CD14-positive monocyte (primary cell): ENCODE data around the gene CENPV. TPM values are rescaled to one million over a fixed set of nuclear protein-coding genes. Genes with fewer than 3 reads are reported as not detected.

Experiments
- DNase-seq, 3 donors: peaks; one replicate each; pipeline ENCODE4 v3.0.0-alpha.2; 2011 to 2022
- H2AFZ ChIP-seq: 2 replicates; pipeline ENCODE4 v1.6.0; 2012; ENCODE audit warnings: mild to moderate bottlenecking, low read depth, low read length, inconsistent platforms; ENCODE audit not compliant: insufficient read depth, poor library complexity, severe bottlenecking
- H3K27ac ChIP-seq, 2 donors: 1 replicate in 1 of 2; 2 replicates in 1 of 2; pipeline ENCODE4 v1.5.1; 2012 to 2013; ENCODE audit warnings: low read length in 2 of 2, control low read depth in 1 of 2, inconsistent platforms in 1 of 2, low read depth in 1 of 2, mild to moderate bottlenecking in 1 of 2
- H3K27me3 ChIP-seq, 2 donors: one replicate each; pipeline versions ENCODE4 v1.6.0 to v1.6.1; 2011 to 2013; ENCODE audit warnings: low read length in 2 of 2; ENCODE audit not compliant: control insufficient read depth in 2 of 2, insufficient read depth in 2 of 2
- H3K36me3 ChIP-seq, 2 donors: replicated peaks in 1 of 2; 1 replicate in 1 of 2; 2 replicates in 1 of 2; pipeline versions ENCODE4 v1.5.1 to v1.6.1; 2012 to 2013; ENCODE audit warnings: low read length in 2 of 2, control low read depth in 1 of 2, inconsistent platforms in 1 of 2, mild to moderate bottlenecking in 1 of 2; ENCODE audit not compliant: insufficient read depth in 2 of 2, control insufficient read depth in 1 of 2
- H3K4me1 ChIP-seq, 2 donors: 1 replicate in 1 of 2; 2 replicates in 1 of 2; pipeline versions ENCODE4 v1.5.1 to v1.6.1; 2012 to 2013; ENCODE audit warnings: low read length in 2 of 2, control low read depth in 1 of 2, inconsistent platforms in 1 of 2, mild to moderate bottlenecking in 1 of 2, moderate library complexity in 1 of 2; ENCODE audit not compliant: insufficient read depth in 2 of 2, control insufficient read depth in 1 of 2
- H3K4me2 ChIP-seq: replicated peaks from 2 replicates; pipeline ENCODE3; 2012; ENCODE audit warnings: low read length, moderate library complexity, mild to moderate bottlenecking; ENCODE audit not compliant: poor library complexity, severe bottlenecking; ENCODE audit errors: extremely low read depth
- H3K4me3 ChIP-seq, 3 experiments: fragments of 200-600 bp in 1 of 3; sonication (generic) in 1 of 3; replicated peaks in 1 of 3; 1 replicate in 2 of 3; 2 replicates in 1 of 3; pipeline ENCODE4 v1.5.1; 2011 to 2013; ENCODE audit warnings: low read length in 3 of 3, mild to moderate bottlenecking in 3 of 3, control low read depth in 2 of 3, low read depth in 2 of 3, inconsistent platforms in 1 of 3, moderate library complexity in 1 of 3
- H3K79me2 ChIP-seq: 2 replicates; pipeline ENCODE4 v1.6.0; 2012; ENCODE audit warnings: mild to moderate bottlenecking, control low read depth, inconsistent platforms, low read length, moderate library complexity; ENCODE audit not compliant: insufficient read depth
- H3K9ac ChIP-seq: 2 replicates; pipeline ENCODE4 v1.6.0; 2017; ENCODE audit warnings: low read length, mild to moderate bottlenecking; ENCODE audit not compliant: insufficient read depth, poor library complexity, severe bottlenecking
- H3K9me3 ChIP-seq, 2 donors: replicated peaks in 1 of 2; 1 replicate in 1 of 2; 2 replicates in 1 of 2; pipeline versions ENCODE4 v1.5.1 to v1.6.1; 2012 to 2013; ENCODE audit warnings: low read length in 2 of 2, control low read depth in 1 of 2; ENCODE audit not compliant: control insufficient read depth in 1 of 2, insufficient read depth in 1 of 2
- H4K20me1 ChIP-seq: 2 replicates; pipeline ENCODE4 v1.6.0; 2012; ENCODE audit warnings: mild to moderate bottlenecking, low read length, control low read depth, moderate library complexity; ENCODE audit not compliant: insufficient read depth
- H3K27ac Mint-ChIP-seq, 7 donors: one replicate each; pipeline ENCODE4 v1.8.0; 2020; ENCODE audit warnings: mild to moderate bottlenecking in 7 of 7, mixed read lengths in 7 of 7, moderate library complexity in 6 of 7, inconsistent platforms in 2 of 7
- H3K27me3 Mint-ChIP-seq, 3 donors: one replicate each; pipeline ENCODE4 v1.8.0; 2021 to 2022; ENCODE audit warnings: low read depth in 3 of 3, mild to moderate bottlenecking in 3 of 3, mixed read lengths in 3 of 3, moderate library complexity in 3 of 3, inconsistent platforms in 1 of 3
- H3K36me3 Mint-ChIP-seq, 2 donors: one replicate each; pipeline ENCODE4 v1.8.0; 2020; ENCODE audit warnings: mixed read lengths in 2 of 2, inconsistent platforms in 1 of 2, mild to moderate bottlenecking in 1 of 2
- H3K4me1 Mint-ChIP-seq: one replicate; pipeline ENCODE4 v1.8.0; 2020; ENCODE audit warnings: mild to moderate bottlenecking, mixed read lengths
- H3K4me3 Mint-ChIP-seq, 2 donors: one replicate each; pipeline ENCODE4 v1.8.0; 2020; ENCODE audit warnings: mild to moderate bottlenecking in 2 of 2, mixed read lengths in 2 of 2, moderate library complexity in 1 of 2
- H3K9me3 Mint-ChIP-seq, 7 donors: one replicate each; pipeline ENCODE4 v1.8.0; 2020 to 2022; ENCODE audit warnings: mixed read lengths in 7 of 7, mild to moderate bottlenecking in 6 of 7, moderate library complexity in 6 of 7, inconsistent platforms in 2 of 7
- CTCF ChIP-seq: fragments of 200-600 bp; IDR thresholded peaks from one replicate; pipeline ENCODE4 v1.8.0; 2022; ENCODE audit warnings: antibody characterized with exemption, mild to moderate bottlenecking
- WGBS: methylation state at CpG from one replicate; pipeline ENCODE4 v1.1.5; 2013; ENCODE audit warnings: missing lambda C conversion rate; ENCODE audit not compliant: insufficient coverage; 5-methylcytosine and 5-hydroxymethylcytosine counted together
- intact Hi-C, 2 donors: fragments of 100-400 bp; cut with micrococcal nuclease; formaldehyde crosslinking; loops; one replicate each; pipeline versions ENCODE4 v1.15.0 to v1.15.1; 2023
- polyA plus RNA-seq, 3 donors: library from polyadenylated mRNA; depleted of rRNA in 1 of 3; unstranded in 2 of 3; stranded (reverse) in 1 of 3; fragments of 300-500 nt in 2 of 3; fragments of >200 nt in 1 of 3; fragmentation: Illumina TruSeq in 2 of 3; gene quantifications; 1 replicate in 2 of 3; 2 replicates in 1 of 3; pipeline ENCODE4 v1.2.3, GENCODE V29; 2012 to 2021

Gene CENPV
- polyA plus RNA-seq, 3 donors, result 0.50 to 1.1 (median 0.80) TPM

- H3K9me3 ChIP-seq, result no peaks in the 10 kb centered on the region
- peaks cover 17 to 20% of the 10 kb centered on the region in 2 donors for H3K36me3 ChIP-seq
- Mint-ChIP-seq H3K36me3 (peaks cover 22% of the 10 kb centered on the region in 2 donors), H3K4me3 (peak within 1 kb of the TSS; percentile 92 to 96), H3K4me1 (peaks cover 25% of the 10 kb centered on the region), H3K9me3 (no peaks in the 10 kb centered on the region), H3K27ac (peak within 1 kb of the TSS; percentile 97 to 100 (median 99)), H3K27me3 (peaks cover 0 to 4% (median 3%) of the 10 kb centered on the region in 3 donors)
- H3K79me2 ChIP-seq, result peaks cover 27% of the 10 kb centered on the region
- intact Hi-C loops, result loop anchor here (2.0 to 10.0 kb wide), 5 partner anchors 34 to 166 kb away; partner anchors contain the start of genes NCOR1 (in 1 of the 2), PIGL (in 1 of the 2) and TRPV2 (in 1 of the 2)
- peak within 1 kb of the TSS; percentile 93 for H2AFZ ChIP-seq
- H3K4me3 ChIP-seq, result peak within 1 kb of the TSS; percentile 72 to 85 (median 74)
- DNase-seq, result peak; percentile 93 to 99 (median 95)
- peak within 1 kb of the TSS; percentile 86 for H3K4me2 ChIP-seq
- peak within 1 kb of the TSS; percentile 80 to 92 for H3K27ac ChIP-seq
- no peaks in the 10 kb centered on the region for H3K27me3 ChIP-seq
- H3K4me1 ChIP-seq, result peaks cover 19 to 26% of the 10 kb centered on the region in 2 donors
- H4K20me1 ChIP-seq, result peaks cover 31% of the 10 kb centered on the region
- under 1% methylated on average over 61 of the region's 67 CpGs for WGBS
- H3K9ac ChIP-seq, result peak within 1 kb of the TSS; percentile 71
- no peak for TF ChIP-seq CTCF
These were observed 27.6 kb upstream of the CENPV start, which contains the start of gene UBB for GRCh38 chr17:16380640-16381495. UBB (plus strand) TSS chr17:16381091; CDS start chr17:16381908, 817 bp downstream.

GRCh38 chr17:16379654-16380053 is 26.4 kb upstream of the CENPV start:
- Histone ChIP-seq H3K4me1 (peaks cover 19 to 26% of the 10 kb centered on the region in 2 donors), H3K4me2 (no peak overlapping the region), H3K4me3 (no peak overlapping the region), H3K36me3 (peaks cover 17 to 20% of the 10 kb centered on the region in 2 donors), H3K27ac (no peak overlapping the region), H3K79me2 (peaks cover 27% of the 10 kb centered on the region), H3K9ac (no peak overlapping the region), H3K27me3 (no peaks in the 10 kb centered on the region), H2AFZ (no peak overlapping the region), H4K20me1 (peaks cover 31% of the 10 kb centered on the region), H3K9me3 (no peaks in the 10 kb centered on the region)
- no peak overlapping the region for H3K4me3 Mint-ChIP-seq
- no peak for TF ChIP-seq CTCF
- DNase-seq, result no peak
- peaks cover 25% of the 10 kb centered on the region for H3K4me1 Mint-ChIP-seq
- no peaks in the 10 kb centered on the region for H3K9me3 Mint-ChIP-seq
- H3K36me3 Mint-ChIP-seq, result peaks cover 22% of the 10 kb centered on the region in 2 donors
- H3K27ac Mint-ChIP-seq, result no peak overlapping the region
- intact Hi-C loops, result loop anchor here (2.0 to 10.0 kb wide), 5 partner anchors 35 to 165 kb away; partner anchors contain the start of genes NCOR1 (in 1 of the 2), PIGL (in 1 of the 2) and TRPV2 (in 1 of the 2)
- no peaks in the 10 kb centered on the region for H3K27me3 Mint-ChIP-seq
- WGBS, result 85% methylated on average over 4 of the region's 8 CpGs
